AG04449 (cell line): ENCODE results near the gene FRAT2.

Experiments used
- CTCF ChIA-PET: fragments of 350-600 bp; formaldehyde crosslinking; extraction: SDS; loops from one replicate; lab custom pipeline; 2021; ENCODE audit warnings: antibody characterized with exemption; lab: Yijun Ruan, JAX
- POLR2A ChIA-PET: fragments of 400-600, 350-600 bp; formaldehyde crosslinking; extraction: SDS; loops from one replicate; lab custom pipeline; 2020; ENCODE audit warnings: antibody characterized with exemption, inconsistent platforms; lab: Yijun Ruan, JAX
- DNase-seq: peaks from one replicate; pipeline ENCODE4 v3.0.0-alpha.2; 2010; ENCODE audit warnings: low read depth, low spot score
- H3K4me3 ChIP-seq: 2 replicates; pipeline ENCODE4 v1.5.1; 2011; ENCODE audit warnings: low read depth, mild to moderate bottlenecking, control low read depth, low read length
- TF ChIP-seq, protein P1 (sequence below): IDR thresholded peaks from one replicate; pipeline ENCODE4 v1.5.1; 2011; ENCODE audit warnings: mild to moderate bottlenecking, moderate library complexity, low read length, control low read depth, inconsistent platforms; ENCODE audit not compliant: insufficient read depth; ENCODE audit errors: missing control alignments

Gene FRAT2

DNA sequence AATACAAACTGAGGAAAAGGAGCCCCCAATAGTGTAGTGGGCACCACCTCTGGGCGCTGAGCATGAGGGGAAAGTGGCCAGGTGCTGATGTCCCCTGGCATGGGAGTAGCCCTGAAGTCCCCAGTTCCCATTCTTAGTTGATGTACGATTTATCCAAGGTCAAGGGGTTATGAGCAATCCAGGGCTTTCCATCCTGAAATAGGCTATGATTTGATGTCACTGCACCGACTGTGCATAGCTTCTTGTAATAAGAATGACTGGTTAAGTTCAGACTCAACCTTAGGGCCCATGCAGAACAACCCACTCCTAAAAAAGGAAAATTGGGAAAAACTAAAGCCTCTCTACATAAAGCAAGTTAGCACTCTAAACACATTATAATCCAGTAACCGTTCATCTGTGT is 11.0 kb downstream of the FRAT2 start:
- TF ChIP-seq, protein P1, sequence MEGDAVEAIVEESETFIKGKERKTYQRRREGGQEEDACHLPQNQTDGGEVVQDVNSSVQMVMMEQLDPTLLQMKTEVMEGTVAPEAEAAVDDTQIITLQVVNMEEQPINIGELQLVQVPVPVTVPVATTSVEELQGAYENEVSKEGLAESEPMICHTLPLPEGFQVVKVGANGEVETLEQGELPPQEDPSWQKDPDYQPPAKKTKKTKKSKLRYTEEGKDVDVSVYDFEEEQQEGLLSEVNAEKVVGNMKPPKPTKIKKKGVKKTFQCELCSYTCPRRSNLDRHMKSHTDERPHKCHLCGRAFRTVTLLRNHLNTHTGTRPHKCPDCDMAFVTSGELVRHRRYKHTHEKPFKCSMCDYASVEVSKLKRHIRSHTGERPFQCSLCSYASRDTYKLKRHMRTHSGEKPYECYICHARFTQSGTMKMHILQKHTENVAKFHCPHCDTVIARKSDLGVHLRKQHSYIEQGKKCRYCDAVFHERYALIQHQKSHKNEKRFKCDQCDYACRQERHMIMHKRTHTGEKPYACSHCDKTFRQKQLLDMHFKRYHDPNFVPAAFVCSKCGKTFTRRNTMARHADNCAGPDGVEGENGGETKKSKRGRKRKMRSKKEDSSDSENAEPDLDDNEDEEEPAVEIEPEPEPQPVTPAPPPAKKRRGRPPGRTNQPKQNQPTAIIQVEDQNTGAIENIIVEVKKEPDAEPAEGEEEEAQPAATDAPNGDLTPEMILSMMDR = no peak
- H3K4me3 ChIP-seq = no peak overlapping the region
- POLR2A ChIA-PET = interaction anchor here (1.0 kb wide), 1 partner anchor 10 kb away, joined by 3 read pairs; no protein-coding TSS in a partner anchor
- CTCF ChIA-PET = interaction anchor here (4.9 kb wide), 1 partner anchor 9 kb away, joined by 30 read pairs; no protein-coding TSS in a partner anchor
- no peak for DNase-seq

DNA sequence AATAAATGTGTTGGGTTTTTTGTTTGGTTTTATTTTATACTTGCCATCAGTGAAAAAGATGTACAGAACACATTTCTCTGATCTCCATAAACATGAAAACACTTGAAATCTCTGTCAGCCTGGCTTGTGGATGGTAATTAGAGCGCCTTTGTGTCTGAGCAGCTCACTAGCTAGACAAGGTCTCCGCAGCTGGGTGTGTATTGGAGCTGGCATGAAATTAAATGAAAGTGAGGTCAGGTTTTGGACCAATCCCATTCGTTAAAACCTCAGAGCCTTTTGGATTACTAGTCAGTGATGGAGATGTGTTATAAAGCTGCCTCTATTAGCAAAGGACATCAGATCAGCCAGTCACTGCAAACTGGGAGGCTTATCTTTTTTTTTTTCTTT is 12.7 kb downstream of the FRAT2 start:
- CTCF ChIA-PET = interaction anchor here (0.7 to 4.9 kb wide), 3 partner anchors 11 to 87 kb away, joined by 3 to 30 read pairs (median 4); partner anchors contain the start of gene ARHGAP19
- no peak for DNase-seq
- H3K4me3 ChIP-seq = no peak overlapping the region
- TF ChIP-seq, protein P1 = no peak
- POLR2A ChIA-PET = interaction anchor here (1.0 kb wide), 1 partner anchor 11 kb away, joined by 4 read pairs; no protein-coding TSS in a partner anchor

- CTCF ChIA-PET = interaction anchor here (0.7 to 4.9 kb wide), 2 partner anchors 12 to 29 kb away, joined by 3 to 30 read pairs; partner anchors contain the start of gene ARHGAP19
- H3K4me3 ChIP-seq = peak overlapping the region; percentile 8; the same call in 1 of the 2 replicates
- TF ChIP-seq, protein P1 = no peak
- POLR2A ChIA-PET = no interaction called here
- DNase-seq = no peak
Measured at GRCh38 chr10:97321032-97321803, 13.3 kb downstream of the FRAT2 start.

GRCh38 chr10:97320480-97321031 is 14.0 kb downstream of the FRAT2 start:
- TF ChIP-seq, protein P1 = no peak
- POLR2A ChIA-PET = interaction anchor here (1.2 kb wide), 1 partner anchor 8 kb away, joined by 3 read pairs; no protein-coding TSS in a partner anchor
- H3K4me3 ChIP-seq = peak overlapping the region; percentile 88
- DNase-seq = no peak
- CTCF ChIA-PET = interaction anchor here (1.2 to 4.9 kb wide), 5 partner anchors 8 to 87 kb away, joined by 3 to 32 read pairs (median 15); partner anchors contain the start of gene FRAT2

GRCh38 chr10:97319671-97320479 is 14.7 kb downstream of the FRAT2 start:
- no peak for DNase-seq
- peak overlapping the region; percentile 88 for H3K4me3 ChIP-seq
- CTCF ChIA-PET = interaction anchor here (0.9 to 4.5 kb wide), 6 partner anchors 9 to 109 kb away, joined by 3 to 32 read pairs (median 4); partner anchors contain the start of gene FRAT2
- TF ChIP-seq, protein P1 = peak; percentile 11
- POLR2A ChIA-PET = interaction anchor here (1.2 to 1.3 kb wide), 2 partner anchors 9 to 13 kb away, joined by 3 to 8 read pairs; no protein-coding TSS in a partner anchor
